ENCODE data around the gene CLPTM1L.

CLPTM1L gene

DNA sequence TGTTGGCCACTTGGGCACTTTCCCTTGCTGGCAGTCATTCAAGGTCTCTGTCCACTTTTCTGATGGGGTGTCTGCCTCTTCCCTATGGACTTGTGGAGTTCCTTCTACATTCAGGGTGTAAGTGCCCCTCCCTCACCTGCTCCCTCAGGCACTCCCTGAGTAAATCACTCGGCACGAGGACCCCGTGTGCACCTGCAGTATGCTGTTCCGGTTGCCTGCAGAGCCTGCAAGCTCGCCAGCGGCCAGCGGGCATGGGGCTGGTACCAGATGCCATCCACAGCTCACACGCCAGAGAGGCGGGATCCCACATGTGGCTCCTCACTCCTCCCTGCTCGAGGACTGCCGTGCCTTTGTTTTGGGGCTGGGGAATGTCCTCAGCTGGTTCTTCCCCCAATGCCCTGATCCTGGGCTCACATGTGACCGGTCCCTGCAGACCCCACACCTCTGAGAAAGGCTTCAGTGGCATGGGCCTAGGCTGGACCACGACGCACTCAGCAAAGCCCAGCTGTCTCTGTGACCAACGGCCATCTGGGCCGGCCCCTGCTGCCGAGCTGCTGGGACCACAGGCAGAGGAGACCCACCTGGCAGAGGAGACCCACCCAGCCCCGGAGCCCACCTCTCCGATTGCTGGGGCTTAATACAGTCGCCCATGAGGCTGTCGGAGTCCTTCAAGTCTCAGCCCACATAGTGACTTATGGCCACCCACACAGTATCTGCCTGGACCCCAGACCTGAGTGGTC is 46.1 kb upstream of the CLPTM1L start:
- Histone ChIP-seq H3K4me2 (ENCODE audit: low read length) (no peak overlapping the region), H3K9ac (ENCODE audit: low read length) (no peak overlapping the region), H3K36me3 (ENCODE audit: control insufficient read depth, insufficient read depth, low read length) (no peaks in the 10 kb centered on the region)

DNA sequence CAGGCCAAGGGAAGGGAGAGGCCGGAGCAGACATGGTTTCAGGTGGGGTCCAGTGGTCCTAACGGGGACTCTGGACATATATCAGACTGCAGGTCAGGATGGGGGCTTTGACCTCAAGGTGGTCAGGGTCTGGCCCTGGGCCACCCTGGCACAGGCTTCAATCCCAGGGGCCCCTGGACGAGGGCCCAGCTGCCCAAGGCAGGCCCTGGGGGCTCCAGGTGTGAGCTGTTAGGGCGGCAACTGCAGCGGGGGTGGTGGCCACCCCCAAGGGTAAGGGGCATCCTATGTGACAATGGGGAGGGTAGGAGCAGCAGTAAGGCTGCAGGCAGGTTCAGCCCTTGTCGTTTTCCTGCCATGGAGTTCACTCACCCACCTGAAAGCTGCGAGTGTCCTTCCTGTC is 45.4 kb upstream of the CLPTM1L start:
- H3K23ac ChIP-seq (ENCODE audit: low read length) = no peak overlapping the region
- WGBS (ENCODE audit: extremely low coverage, insufficient coverage, low lambda C conversion rate) = no CpG with 5 or more reads among the region's 7 CpGs
- no peak overlapping the region for H3K18ac ChIP-seq (ENCODE audit: low read length)
- no peak overlapping the region for H3K4me2 ChIP-seq (ENCODE audit: low read length)
- H2BK120ac ChIP-seq (ENCODE audit: low read depth, low read length) = no peak overlapping the region
- no peak overlapping the region for H4K5ac ChIP-seq (ENCODE audit: low read length)
- DNase-seq = no peak
- no peaks in the 10 kb centered on the region for H3K79me2 ChIP-seq (ENCODE audit: control insufficient read depth, insufficient read depth, low read length)
- H2BK15ac ChIP-seq (replicated peaks; ENCODE audit: low read depth) = no peak overlapping the region
- no peak overlapping the region for H3K4me3 ChIP-seq (ENCODE audit: low read length)
- no peak overlapping the region for H2AK5ac ChIP-seq (ENCODE audit: low read length)
- no peak overlapping the region for H3K4ac ChIP-seq (ENCODE audit: low read depth, low read length)
- H3K27ac ChIP-seq (ENCODE audit: low read depth, low read length) = no peak overlapping the region
- no peak overlapping the region for H4K8ac ChIP-seq (ENCODE audit: low read depth, low read length)
- H3K36me3 ChIP-seq (ENCODE audit: control insufficient read depth, insufficient read depth, low read length) = no peaks in the 10 kb centered on the region
- H3K56ac ChIP-seq (ENCODE audit: low read length) = no peak overlapping the region
- H3K79me1 ChIP-seq (ENCODE audit: low read length) = no peaks in the 10 kb centered on the region
- H3K27me3 ChIP-seq (ENCODE audit: insufficient read depth, low read length, poor library complexity) = peaks cover 6% of the 10 kb centered on the region
- no peak overlapping the region for H3K9ac ChIP-seq (ENCODE audit: low read length)
- H2BK5ac ChIP-seq (ENCODE audit: low read length) = no peak overlapping the region
- no peaks in the 10 kb centered on the region for H3K4me1 ChIP-seq (ENCODE audit: control insufficient read depth, low read depth, low read length)

More for the DNA sequence above, 46.1 kb upstream of the CLPTM1L start:
- Histone ChIP-seq H3K23ac (ENCODE audit: low read length) (no peak overlapping the region), H4K8ac (ENCODE audit: low read depth, low read length) (no peak overlapping the region), H3K79me2 (ENCODE audit: control insufficient read depth, insufficient read depth, low read length) (no peaks in the 10 kb centered on the region), H3K4me1 (ENCODE audit: control insufficient read depth, low read depth, low read length) (no peaks in the 10 kb centered on the region), H2BK120ac (ENCODE audit: low read depth, low read length) (no peak overlapping the region), H3K56ac (ENCODE audit: low read length) (no peak overlapping the region), H3K27me3 (ENCODE audit: insufficient read depth, low read length, poor library complexity) (peaks cover 6% of the 10 kb centered on the region), H3K18ac (ENCODE audit: low read length) (no peak overlapping the region), H3K27ac (ENCODE audit: low read depth, low read length) (no peak overlapping the region), H2AK5ac (ENCODE audit: low read length) (no peak overlapping the region), H2BK15ac (replicated peaks; ENCODE audit: low read depth) (no peak overlapping the region), H3K4me3 (ENCODE audit: low read length) (no peak overlapping the region), H4K5ac (ENCODE audit: low read length) (no peak overlapping the region), H3K79me1 (ENCODE audit: low read length) (no peaks in the 10 kb centered on the region), H2BK5ac (ENCODE audit: low read length) (no peak overlapping the region), H3K4ac (ENCODE audit: low read depth, low read length) (no peak overlapping the region)
- WGBS (ENCODE audit: extremely low coverage, insufficient coverage, low lambda C conversion rate) = no CpG with 5 or more reads among the region's 21 CpGs
- DNase-seq = no peak

DNA sequence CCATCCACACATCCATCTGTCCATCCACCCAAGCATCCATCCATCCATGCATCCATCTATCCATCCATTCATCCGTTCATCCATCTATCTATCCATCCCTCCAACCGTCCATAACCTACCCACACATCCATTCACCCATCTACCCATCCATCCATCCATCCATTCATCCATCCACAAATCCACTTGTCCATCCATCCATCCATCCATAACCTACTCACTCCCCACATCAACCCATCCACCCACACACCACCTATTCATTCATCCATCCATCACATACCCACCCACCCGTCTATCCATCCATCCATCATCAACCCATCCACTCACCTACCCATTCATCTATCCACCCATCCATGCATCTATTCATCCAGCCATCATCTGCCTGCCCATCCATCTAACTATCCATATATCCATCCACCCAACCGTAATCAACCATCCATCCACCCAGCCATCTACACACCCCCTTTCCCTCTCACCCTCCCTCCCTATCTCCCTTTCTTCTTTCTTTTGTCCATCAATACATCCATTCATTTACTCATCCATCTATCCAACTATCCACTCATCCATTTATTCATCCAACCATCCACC is 43.6 kb upstream of the CLPTM1L start:
- no peak overlapping the region for H3K4me2 ChIP-seq (ENCODE audit: low read length)
- H2AK5ac ChIP-seq (ENCODE audit: low read length) = no peak overlapping the region
- H3K56ac ChIP-seq (ENCODE audit: low read length) = no peak overlapping the region
- no peak overlapping the region for H3K4me3 ChIP-seq (ENCODE audit: low read length)
- H3K36me3 ChIP-seq (ENCODE audit: control insufficient read depth, insufficient read depth, low read length) = no peaks in the 10 kb centered on the region
- H3K27me3 ChIP-seq (ENCODE audit: insufficient read depth, low read length, poor library complexity) = peaks cover 6% of the 10 kb centered on the region
- no peak overlapping the region for H2BK15ac ChIP-seq (replicated peaks; ENCODE audit: low read depth)
- H2BK120ac ChIP-seq (ENCODE audit: low read depth, low read length) = no peak overlapping the region
- no peak overlapping the region for H4K5ac ChIP-seq (ENCODE audit: low read length)
- DNase-seq = no peak
- H3K23ac ChIP-seq (ENCODE audit: low read length) = no peak overlapping the region
- no peak overlapping the region for H3K9ac ChIP-seq (ENCODE audit: low read length)
- H3K79me2 ChIP-seq (ENCODE audit: control insufficient read depth, insufficient read depth, low read length) = no peaks in the 10 kb centered on the region
- H4K8ac ChIP-seq (ENCODE audit: low read depth, low read length) = no peak overlapping the region
- H3K4ac ChIP-seq (ENCODE audit: low read depth, low read length) = no peak overlapping the region
- no peak overlapping the region for H3K27ac ChIP-seq (ENCODE audit: low read depth, low read length)
- no peaks in the 10 kb centered on the region for H3K4me1 ChIP-seq (ENCODE audit: control insufficient read depth, low read depth, low read length)
- H2BK5ac ChIP-seq (ENCODE audit: low read length) = no peak overlapping the region
- WGBS (ENCODE audit: extremely low coverage, insufficient coverage, low lambda C conversion rate) = 100% methylated on average over 4 of the region's 4 CpGs
- no peak overlapping the region for H3K18ac ChIP-seq (ENCODE audit: low read length)
- no peaks in the 10 kb centered on the region for H3K79me1 ChIP-seq (ENCODE audit: low read length)

DNA sequence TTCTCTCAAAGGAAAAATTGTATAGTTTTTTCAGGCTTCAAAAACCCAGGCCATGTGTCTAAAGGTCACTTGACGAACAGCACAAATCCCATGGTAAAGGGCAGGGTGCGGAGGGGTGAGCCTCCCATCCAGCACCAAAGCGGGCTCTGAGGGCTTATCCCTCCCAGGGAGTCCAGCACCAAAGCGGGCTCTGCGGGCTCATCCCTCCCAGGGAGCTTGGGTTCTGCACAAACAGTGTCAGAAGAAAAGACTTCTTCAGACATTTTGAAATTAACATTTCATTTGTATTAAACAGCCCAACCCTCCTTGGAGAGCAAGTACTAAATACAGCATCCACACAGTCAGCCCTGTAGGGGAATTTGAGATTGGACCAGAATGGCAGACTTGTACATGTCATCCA is 43.0 kb upstream of the CLPTM1L start:
- Histone ChIP-seq H3K56ac (ENCODE audit: low read length) (no peak overlapping the region), H2BK120ac (ENCODE audit: low read depth, low read length) (no peak overlapping the region), H3K27me3 (ENCODE audit: insufficient read depth, low read length, poor library complexity) (peaks cover 6% of the 10 kb centered on the region), H3K27ac (ENCODE audit: low read depth, low read length) (no peak overlapping the region), H3K4ac (ENCODE audit: low read depth, low read length) (no peak overlapping the region), H3K79me1 (ENCODE audit: low read length) (no peaks in the 10 kb centered on the region), H4K8ac (ENCODE audit: low read depth, low read length) (no peak overlapping the region), H3K4me2 (ENCODE audit: low read length) (no peak overlapping the region), H4K5ac (ENCODE audit: low read length) (no peak overlapping the region), H3K4me1 (ENCODE audit: control insufficient read depth, low read depth, low read length) (no peaks in the 10 kb centered on the region), H3K4me3 (ENCODE audit: low read length) (no peak overlapping the region), H3K23ac (ENCODE audit: low read length) (no peak overlapping the region), H3K36me3 (ENCODE audit: control insufficient read depth, insufficient read depth, low read length) (no peaks in the 10 kb centered on the region), H2AK5ac (ENCODE audit: low read length) (no peak overlapping the region), H3K9ac (ENCODE audit: low read length) (no peak overlapping the region), H2BK5ac (ENCODE audit: low read length) (no peak overlapping the region), H2BK15ac (replicated peaks; ENCODE audit: low read depth) (no peak overlapping the region), H3K18ac (ENCODE audit: low read length) (no peak overlapping the region), H3K79me2 (ENCODE audit: control insufficient read depth, insufficient read depth, low read length) (no peaks in the 10 kb centered on the region)
- WGBS (ENCODE audit: extremely low coverage, insufficient coverage, low lambda C conversion rate) = no CpG with 5 or more reads among the region's 5 CpGs
- DNase-seq = no peak

DNA sequence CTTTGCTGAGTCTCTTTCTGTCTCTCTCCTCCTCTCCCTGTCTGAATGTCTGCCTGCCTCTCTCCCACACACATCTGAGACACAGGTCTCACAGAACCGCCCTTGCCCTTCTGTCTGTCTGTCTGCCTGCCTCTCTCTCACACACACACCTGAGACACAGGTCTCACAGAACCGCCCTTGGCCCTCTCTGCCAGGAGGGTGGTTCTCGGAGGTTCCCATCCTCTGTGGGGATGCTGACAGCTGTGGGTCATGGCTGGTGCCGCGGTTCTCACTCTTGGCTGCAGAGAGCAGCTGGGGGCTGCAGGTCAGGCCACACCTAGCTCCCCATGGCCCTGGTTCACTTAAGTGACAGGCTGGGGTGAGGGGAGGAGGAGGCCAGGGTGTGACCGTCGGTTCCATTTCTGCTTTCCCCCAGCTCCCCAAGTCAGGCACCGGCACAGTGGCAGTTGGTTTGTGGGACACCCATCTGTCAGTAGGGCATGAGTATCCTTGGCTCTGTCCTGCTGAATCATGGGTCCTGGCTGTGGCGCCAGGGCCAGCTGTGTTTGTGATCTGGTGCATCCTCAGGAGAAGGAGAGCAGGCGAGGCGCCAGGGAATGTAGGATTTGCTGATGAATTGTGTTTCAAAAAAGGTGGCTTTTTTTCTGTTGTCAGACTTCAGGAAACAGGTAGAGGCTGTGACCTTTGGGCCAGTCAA is 42.3 kb upstream of the CLPTM1L start:
- Histone ChIP-seq H3K4me1 (ENCODE audit: control insufficient read depth, low read depth, low read length) (no peaks in the 10 kb centered on the region), H3K4me2 (ENCODE audit: low read length) (no peak overlapping the region), H3K36me3 (ENCODE audit: control insufficient read depth, insufficient read depth, low read length) (no peaks in the 10 kb centered on the region), H3K23ac (ENCODE audit: low read length) (no peak overlapping the region), H3K9ac (ENCODE audit: low read length) (no peak overlapping the region), H2BK120ac (ENCODE audit: low read depth, low read length) (no peak overlapping the region), H3K18ac (ENCODE audit: low read length) (no peak overlapping the region), H3K56ac (ENCODE audit: low read length) (no peak overlapping the region), H3K79me1 (ENCODE audit: low read length) (no peaks in the 10 kb centered on the region), H3K4me3 (ENCODE audit: low read length) (no peak overlapping the region), H2BK15ac (replicated peaks; ENCODE audit: low read depth) (no peak overlapping the region), H3K27me3 (ENCODE audit: insufficient read depth, low read length, poor library complexity) (peaks cover 6% of the 10 kb centered on the region), H3K27ac (ENCODE audit: low read depth, low read length) (no peak overlapping the region), H3K4ac (ENCODE audit: low read depth, low read length) (no peak overlapping the region), H2AK5ac (ENCODE audit: low read length) (no peak overlapping the region), H3K79me2 (ENCODE audit: control insufficient read depth, insufficient read depth, low read length) (no peaks in the 10 kb centered on the region), H4K8ac (ENCODE audit: low read depth, low read length) (no peak overlapping the region), H4K5ac (ENCODE audit: low read length) (no peak overlapping the region), H2BK5ac (ENCODE audit: low read length) (no peak overlapping the region)
- WGBS (ENCODE audit: extremely low coverage, insufficient coverage, low lambda C conversion rate) = no CpG with 5 or more reads among the region's 11 CpGs
- DNase-seq = no peak

All from mesendoderm (in vitro differentiated cells).